HL-60 (cell line): ENCODE results near the gene BPGM.
"Not testable (repeated sequence)": the region's sequence is repeated elsewhere in the genome, so short reads cannot be mapped to it uniquely, and the experiment has no call there.

ENCODE experiments used
- DNase-seq, 2 experiments: peaks; one replicate each; pipeline ENCODE4 v3.0.0-alpha.2; 2010 to 2020; ENCODE audit warnings: low read depth in 1 of 2, low spot score in 1 of 2
- H3K27ac ChIP-seq: fragments of 250-450 bp; sonication (Bioruptor Pico); replicated peaks from 2 replicates; pipeline ENCODE4 v1.5.1; 2020; ENCODE audit warnings: mild to moderate bottlenecking, moderate library complexity
- H3K27me3 ChIP-seq: fragments of 250-450 bp; sonication (Bioruptor Pico); 2 replicates; pipeline ENCODE4 v1.5.1; 2021; ENCODE audit warnings: mild to moderate bottlenecking, moderate library complexity; ENCODE audit not compliant: insufficient read depth, poor library complexity, severe bottlenecking
- H3K4me3 ChIP-seq: replicated peaks from 2 replicates; pipeline ENCODE4 v1.5.1; 2011; ENCODE audit warnings: mild to moderate bottlenecking, control low read depth, low read length; ENCODE audit not compliant: insufficient read depth
- GABPA ChIP-seq: IDR thresholded peaks from 2 replicates; pipeline ENCODE4 v1.6.1; 2012; ENCODE audit warnings: low read depth
- POLR2AphosphoS5 ChIP-seq: IDR thresholded peaks from 2 replicates; pipeline ENCODE4 v1.6.1; 2012; ENCODE audit warnings: low read depth
- SPI1 ChIP-seq: IDR thresholded peaks from 2 replicates; pipeline ENCODE4 v1.6.1; 2012; ENCODE audit warnings: low read depth, mild to moderate bottlenecking, borderline replicate concordance
- TF ChIP-seq, protein P1 (sequence below): IDR thresholded peaks from one replicate; pipeline ENCODE4 v1.5.1; 2011; ENCODE audit warnings: low read length, control low read depth, inconsistent platforms; ENCODE audit not compliant: insufficient read depth
- TF ChIP-seq, protein P2 (sequence below): IDR thresholded peaks from 2 replicates; pipeline ENCODE4 v1.6.1; 2012; ENCODE audit warnings: low read depth; ENCODE audit not compliant: insufficient replicate concordance

Gene BPGM

GRCh38 chr7:134662166-134662870, 15.7 kb downstream of the BPGM start:
- H3K27me3 ChIP-seq, result no peaks in the 10 kb centered on the region
- TF ChIP-seq, protein P1, sequence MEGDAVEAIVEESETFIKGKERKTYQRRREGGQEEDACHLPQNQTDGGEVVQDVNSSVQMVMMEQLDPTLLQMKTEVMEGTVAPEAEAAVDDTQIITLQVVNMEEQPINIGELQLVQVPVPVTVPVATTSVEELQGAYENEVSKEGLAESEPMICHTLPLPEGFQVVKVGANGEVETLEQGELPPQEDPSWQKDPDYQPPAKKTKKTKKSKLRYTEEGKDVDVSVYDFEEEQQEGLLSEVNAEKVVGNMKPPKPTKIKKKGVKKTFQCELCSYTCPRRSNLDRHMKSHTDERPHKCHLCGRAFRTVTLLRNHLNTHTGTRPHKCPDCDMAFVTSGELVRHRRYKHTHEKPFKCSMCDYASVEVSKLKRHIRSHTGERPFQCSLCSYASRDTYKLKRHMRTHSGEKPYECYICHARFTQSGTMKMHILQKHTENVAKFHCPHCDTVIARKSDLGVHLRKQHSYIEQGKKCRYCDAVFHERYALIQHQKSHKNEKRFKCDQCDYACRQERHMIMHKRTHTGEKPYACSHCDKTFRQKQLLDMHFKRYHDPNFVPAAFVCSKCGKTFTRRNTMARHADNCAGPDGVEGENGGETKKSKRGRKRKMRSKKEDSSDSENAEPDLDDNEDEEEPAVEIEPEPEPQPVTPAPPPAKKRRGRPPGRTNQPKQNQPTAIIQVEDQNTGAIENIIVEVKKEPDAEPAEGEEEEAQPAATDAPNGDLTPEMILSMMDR, result no peak
- TF ChIP-seq GABPA, result no peak
- TF ChIP-seq POLR2AphosphoS5, result no peak
- no peak for TF ChIP-seq SPI1
- TF ChIP-seq, protein P2, sequence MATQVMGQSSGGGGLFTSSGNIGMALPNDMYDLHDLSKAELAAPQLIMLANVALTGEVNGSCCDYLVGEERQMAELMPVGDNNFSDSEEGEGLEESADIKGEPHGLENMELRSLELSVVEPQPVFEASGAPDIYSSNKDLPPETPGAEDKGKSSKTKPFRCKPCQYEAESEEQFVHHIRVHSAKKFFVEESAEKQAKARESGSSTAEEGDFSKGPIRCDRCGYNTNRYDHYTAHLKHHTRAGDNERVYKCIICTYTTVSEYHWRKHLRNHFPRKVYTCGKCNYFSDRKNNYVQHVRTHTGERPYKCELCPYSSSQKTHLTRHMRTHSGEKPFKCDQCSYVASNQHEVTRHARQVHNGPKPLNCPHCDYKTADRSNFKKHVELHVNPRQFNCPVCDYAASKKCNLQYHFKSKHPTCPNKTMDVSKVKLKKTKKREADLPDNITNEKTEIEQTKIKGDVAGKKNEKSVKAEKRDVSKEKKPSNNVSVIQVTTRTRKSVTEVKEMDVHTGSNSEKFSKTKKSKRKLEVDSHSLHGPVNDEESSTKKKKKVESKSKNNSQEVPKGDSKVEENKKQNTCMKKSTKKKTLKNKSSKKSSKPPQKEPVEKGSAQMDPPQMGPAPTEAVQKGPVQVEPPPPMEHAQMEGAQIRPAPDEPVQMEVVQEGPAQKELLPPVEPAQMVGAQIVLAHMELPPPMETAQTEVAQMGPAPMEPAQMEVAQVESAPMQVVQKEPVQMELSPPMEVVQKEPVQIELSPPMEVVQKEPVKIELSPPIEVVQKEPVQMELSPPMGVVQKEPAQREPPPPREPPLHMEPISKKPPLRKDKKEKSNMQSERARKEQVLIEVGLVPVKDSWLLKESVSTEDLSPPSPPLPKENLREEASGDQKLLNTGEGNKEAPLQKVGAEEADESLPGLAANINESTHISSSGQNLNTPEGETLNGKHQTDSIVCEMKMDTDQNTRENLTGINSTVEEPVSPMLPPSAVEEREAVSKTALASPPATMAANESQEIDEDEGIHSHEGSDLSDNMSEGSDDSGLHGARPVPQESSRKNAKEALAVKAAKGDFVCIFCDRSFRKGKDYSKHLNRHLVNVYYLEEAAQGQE, result no peak
- H3K4me3 ChIP-seq, result no peak overlapping the region
- H3K27ac ChIP-seq, result no peak overlapping the region
- DNase-seq, result no peak

DNA sequence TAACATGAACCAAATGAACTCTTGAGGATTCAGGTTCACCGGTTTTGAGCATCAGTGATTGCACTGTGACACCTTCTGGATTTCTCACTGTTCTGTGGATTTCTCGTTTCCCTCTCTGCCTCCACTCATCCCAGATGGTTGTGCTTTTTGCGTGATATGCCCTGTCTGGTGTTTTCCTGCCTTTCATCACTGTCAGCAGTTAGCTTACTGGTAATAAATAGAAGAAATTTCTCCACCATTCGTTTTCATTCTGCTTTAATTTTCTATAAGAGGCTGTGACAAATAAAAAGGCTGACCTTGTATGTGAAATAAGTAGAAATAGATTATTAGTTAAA, 16.2 kb downstream of the BPGM start:
- H3K4me3 ChIP-seq, result no peak overlapping the region
- H3K27ac ChIP-seq, result no peak overlapping the region
- TF ChIP-seq GABPA (no peak), SPI1 (no peak), POLR2AphosphoS5 (no peak)
- TF ChIP-seq, protein P1, result no peak
- TF ChIP-seq, protein P2, result no peak
- no peak for DNase-seq
- no peaks in the 10 kb centered on the region for H3K27me3 ChIP-seq

DNA sequence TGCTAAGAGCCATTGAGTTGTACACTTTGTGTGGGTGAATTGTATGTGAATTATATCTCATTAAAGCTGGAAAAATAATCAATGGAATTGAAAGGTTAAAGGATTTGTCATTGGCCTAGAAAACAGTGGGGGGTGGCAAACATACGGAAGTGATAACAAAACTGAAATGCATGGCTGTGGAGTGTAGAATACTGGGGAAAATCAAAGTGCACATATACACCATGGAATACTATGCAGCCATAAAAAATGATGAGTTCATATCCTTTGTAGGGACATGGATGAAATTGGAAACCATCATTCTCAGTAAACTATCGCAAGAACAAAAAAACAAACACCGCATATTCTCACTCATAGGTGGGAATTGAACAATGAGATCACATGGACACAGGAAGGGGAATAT, 18.4 kb downstream of the BPGM start:
- DNase-seq, H3K27ac ChIP-seq, H3K27me3 ChIP-seq, H3K4me3 ChIP-seq: not testable (repeated sequence)

GRCh38 chr7:134667899-134668298, 21.2 kb downstream of the BPGM start:
- Histone ChIP-seq H3K4me3 (no peak overlapping the region), H3K27ac (no peak overlapping the region), H3K27me3 (no peaks in the 10 kb centered on the region)
- DNase-seq, result no peak
- TF ChIP-seq SPI1 (no peak), GABPA (no peak), POLR2AphosphoS5 (no peak)
- TF ChIP-seq, protein P2, result no peak
- TF ChIP-seq, protein P1, result no peak
